ENCODE data around the gene SLC25A18. TPM values are rescaled to one million over a fixed set of nuclear protein-coding genes. Genes with fewer than 3 reads are reported as not detected.

Gene SLC25A18
- total and polyA plus RNA-seq, 12 donors, result 0.16 to 3.1 (median 1.4) TPM; not detected in 1

DNA sequence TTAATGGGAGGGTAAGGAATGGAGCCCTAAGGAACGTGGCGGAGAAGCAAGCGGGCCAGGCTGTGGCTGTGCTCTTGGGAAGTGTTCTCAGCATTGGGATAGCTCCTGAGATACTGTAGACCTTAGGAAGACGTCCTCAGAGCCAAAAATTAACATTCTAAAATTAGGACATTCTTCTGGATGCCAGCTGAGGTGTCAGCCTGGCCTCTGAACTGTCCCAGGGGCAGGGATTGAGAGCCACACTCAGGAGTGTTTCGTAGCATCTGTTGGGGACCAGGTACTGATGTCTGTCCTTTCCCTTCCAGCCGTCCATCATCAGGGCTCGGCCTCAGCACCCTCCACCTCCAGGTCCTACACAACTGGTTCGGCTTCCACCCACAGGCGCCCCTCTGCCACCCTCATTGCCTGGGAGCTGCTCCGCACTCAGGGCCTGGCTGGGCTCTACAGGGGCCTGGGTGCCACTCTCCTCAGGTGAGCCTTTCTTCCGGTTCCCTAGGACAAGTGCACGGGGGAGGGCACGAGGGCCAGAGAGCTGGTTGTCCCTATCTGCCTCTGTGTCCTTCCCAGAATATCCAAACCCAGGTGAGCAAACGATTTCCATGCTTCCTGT is 23.6 kb downstream of the SLC25A18 start:
- intact Hi-C loops (cut with DNase I), result no loop called here
- TF ChIP-seq, protein P1, sequence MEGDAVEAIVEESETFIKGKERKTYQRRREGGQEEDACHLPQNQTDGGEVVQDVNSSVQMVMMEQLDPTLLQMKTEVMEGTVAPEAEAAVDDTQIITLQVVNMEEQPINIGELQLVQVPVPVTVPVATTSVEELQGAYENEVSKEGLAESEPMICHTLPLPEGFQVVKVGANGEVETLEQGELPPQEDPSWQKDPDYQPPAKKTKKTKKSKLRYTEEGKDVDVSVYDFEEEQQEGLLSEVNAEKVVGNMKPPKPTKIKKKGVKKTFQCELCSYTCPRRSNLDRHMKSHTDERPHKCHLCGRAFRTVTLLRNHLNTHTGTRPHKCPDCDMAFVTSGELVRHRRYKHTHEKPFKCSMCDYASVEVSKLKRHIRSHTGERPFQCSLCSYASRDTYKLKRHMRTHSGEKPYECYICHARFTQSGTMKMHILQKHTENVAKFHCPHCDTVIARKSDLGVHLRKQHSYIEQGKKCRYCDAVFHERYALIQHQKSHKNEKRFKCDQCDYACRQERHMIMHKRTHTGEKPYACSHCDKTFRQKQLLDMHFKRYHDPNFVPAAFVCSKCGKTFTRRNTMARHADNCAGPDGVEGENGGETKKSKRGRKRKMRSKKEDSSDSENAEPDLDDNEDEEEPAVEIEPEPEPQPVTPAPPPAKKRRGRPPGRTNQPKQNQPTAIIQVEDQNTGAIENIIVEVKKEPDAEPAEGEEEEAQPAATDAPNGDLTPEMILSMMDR (IDR thresholded peaks at IDR 0.05), result no peak
- no peak for TF ChIP-seq POLR2A (IDR thresholded peaks at IDR 0.05)
- Histone ChIP-seq H3K36me3 (replicated peaks in 1 of 2) (peaks cover 0 to 20% of the 10 kb centered on the region in 2 donors), H3K4me1 (replicated peaks in 1 of 2) (no peaks in the 10 kb centered on the region), H3K27me3 (no peaks in the 10 kb centered on the region), H3K4me3 (no peak overlapping the region), H3K9me3 (replicated peaks in 1 of 3) (no peaks in the 10 kb centered on the region), H3K27ac (no peak overlapping the region)
- no peak for DNase-seq
- 85 to 93% (median 87%) methylated on average over 13 to 14 of the region's 14 CpGs for WGBS, 4 donors

- TF ChIP-seq, protein P1 (IDR thresholded peaks at IDR 0.05), result no peak
- no peak for TF ChIP-seq POLR2A (IDR thresholded peaks at IDR 0.05)
- peaks cover 0 to 27% of the 10 kb centered on the region in 2 donors for H3K36me3 ChIP-seq (replicated peaks in 1 of 2)
- no peak overlapping the region for H3K27ac ChIP-seq
- H3K9me3 ChIP-seq (replicated peaks in 1 of 3), result no peaks in the 10 kb centered on the region
- no peak for DNase-seq
- 80 to 91% (median 86%) methylated on average over 12 to 14 of the region's 14 CpGs for WGBS, 4 donors
- intact Hi-C loops (cut with DNase I), result no loop called here
- no peak overlapping the region for H3K4me3 ChIP-seq
- H3K27me3 ChIP-seq, result no peaks in the 10 kb centered on the region
- H3K4me1 ChIP-seq (replicated peaks in 1 of 2), result no peaks in the 10 kb centered on the region
These were observed 24.3 kb downstream of the SLC25A18 start for GRCh38 chr22:17587629-17588028.

DNA sequence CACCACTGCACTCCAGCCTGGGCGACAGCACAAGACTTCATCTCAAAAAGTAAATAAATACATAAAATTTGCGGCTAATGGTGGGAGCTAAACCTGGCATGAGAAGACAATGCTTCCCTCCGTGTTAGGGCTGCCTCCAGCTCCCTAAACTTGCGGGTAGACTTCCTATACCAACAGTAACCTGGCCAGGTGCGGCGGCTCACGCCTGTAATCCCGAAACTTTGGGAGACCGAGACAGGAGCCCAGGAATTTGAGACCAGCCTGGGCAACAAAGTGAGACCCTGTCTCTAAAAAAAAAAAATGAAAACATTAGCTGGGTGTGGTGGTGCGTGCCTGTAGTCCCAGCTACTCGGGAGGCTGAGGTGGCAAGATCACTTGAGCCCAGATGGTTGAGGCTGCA is 25.3 kb downstream of the SLC25A18 start:
- DNase-seq, result no peak
- TF ChIP-seq, protein P1 (IDR thresholded peaks at IDR 0.05), result no peak
- TF ChIP-seq POLR2A (IDR thresholded peaks at IDR 0.05), result no peak
- intact Hi-C loops (cut with DNase I), result no loop called here

DNA sequence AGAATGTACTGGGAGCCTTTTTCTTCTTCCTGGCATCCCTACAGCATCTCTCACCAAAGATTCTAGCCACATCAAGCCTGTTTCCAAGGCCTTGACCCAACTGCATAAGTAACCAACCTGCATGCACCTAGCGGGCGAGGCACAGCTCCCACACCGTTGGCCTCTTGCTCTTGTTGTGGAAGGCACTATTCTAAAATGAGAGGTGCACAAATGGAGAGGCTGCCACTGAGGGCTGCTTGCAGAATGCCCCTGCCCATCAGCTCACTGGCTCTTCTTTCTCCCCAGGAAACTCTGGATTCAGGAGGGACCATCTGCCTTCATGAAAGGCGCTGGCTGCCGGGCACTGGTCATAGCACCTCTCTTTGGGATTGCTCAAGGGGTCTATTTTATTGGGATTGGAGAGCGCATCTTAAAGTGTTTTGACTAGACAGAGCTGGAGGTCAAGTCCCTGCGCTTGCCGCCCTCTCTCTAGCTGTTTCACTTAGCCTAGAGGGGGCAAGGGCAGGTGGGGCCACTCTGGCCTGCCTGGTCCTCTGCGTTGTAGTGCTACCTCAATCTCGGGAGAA is 26.6 kb downstream of the SLC25A18 start:
- Histone ChIP-seq H3K27ac (no peak overlapping the region), H3K4me3 (no peak overlapping the region), H3K4me1 (replicated peaks in 1 of 2) (no peaks in the 10 kb centered on the region), H3K9me3 (replicated peaks in 1 of 3) (no peaks in the 10 kb centered on the region), H3K27me3 (no peaks in the 10 kb centered on the region), H3K36me3 (replicated peaks in 1 of 2) (peaks cover 0 to 50% of the 10 kb centered on the region in 2 donors)
- 90 to 95% (median 93%) methylated on average over 10 of the region's 10 CpGs for WGBS, 4 donors
- TF ChIP-seq, protein P1 (IDR thresholded peaks at IDR 0.05), result no peak
- TF ChIP-seq POLR2A (IDR thresholded peaks at IDR 0.05), result no peak
- intact Hi-C loops (cut with DNase I), result no loop called here
- no peak for DNase-seq

More for the DNA sequence above, 25.3 kb downstream of the SLC25A18 start:
- H3K9me3 ChIP-seq (replicated peaks in 1 of 3), result no peaks in the 10 kb centered on the region
- no peaks in the 10 kb centered on the region for H3K27me3 ChIP-seq
- H3K36me3 ChIP-seq (replicated peaks in 1 of 2), result peaks cover 0 to 37% of the 10 kb centered on the region in 2 donors
- 92 to 97% (median 95%) methylated on average over 11 of the region's 11 CpGs for WGBS, 4 donors
- H3K4me3 ChIP-seq, result no peak overlapping the region
- no peak overlapping the region for H3K27ac ChIP-seq
- no peaks in the 10 kb centered on the region for H3K4me1 ChIP-seq (replicated peaks in 1 of 2)
